ENCODE results near the gene WFDC5. TPM values are rescaled to one million over a fixed set of nuclear protein-coding genes. Genes with fewer than 3 reads are reported as not detected.
"Not testable (repeated sequence)": the region's sequence is repeated elsewhere in the genome, so short reads cannot be mapped to it uniquely, and the experiment has no call there.

Gene WFDC5
- total RNA-seq, 1 experiment from 2014 or later = not detected

GRCh38 chr20:45064812-45065211, 50.2 kb downstream of the WFDC5 start:
- Histone ChIP-seq H3K4me3 (ENCODE audit: insufficient read depth, low read depth, low read length) (no peak overlapping the region), H3K36me3 (replicated peaks; ENCODE audit: control insufficient read depth, insufficient read depth, low read length) (no peaks in the 10 kb centered on the region), H3K27me3 (ENCODE audit: control insufficient read depth, insufficient read depth, low read length) (no peaks in the 10 kb centered on the region)
- DNase-seq = no peak

DNA sequence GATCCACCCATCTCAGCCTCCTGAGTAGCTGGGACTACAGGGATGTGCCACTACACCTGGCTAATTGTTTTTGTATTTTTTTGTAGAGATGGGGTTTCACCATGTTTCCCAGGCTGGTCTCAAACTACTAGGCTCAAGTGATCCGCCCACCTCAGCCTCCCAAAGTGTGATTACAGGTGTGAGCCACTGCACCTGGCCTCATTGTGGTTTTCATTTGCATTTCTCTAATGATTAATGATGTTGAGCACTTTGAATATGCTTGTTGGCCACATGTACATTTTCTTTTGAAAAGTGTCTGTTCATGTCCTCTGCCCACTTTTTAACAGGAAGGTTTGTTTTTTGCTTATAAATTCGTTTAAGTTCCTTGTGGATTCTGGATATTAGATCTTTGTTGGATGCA, 51.9 kb downstream of the WFDC5 start:
- not testable (repeated sequence) for H3K36me3 ChIP-seq (replicated peaks; ENCODE audit: control insufficient read depth, insufficient read depth, low read length); H3K4me3 ChIP-seq (ENCODE audit: insufficient read depth, low read depth, low read length); H3K27me3 ChIP-seq (ENCODE audit: control insufficient read depth, insufficient read depth, low read length); DNase-seq

- Histone ChIP-seq H3K36me3 (replicated peaks; ENCODE audit: control insufficient read depth, insufficient read depth, low read length) (peaks cover 2% of the 10 kb centered on the region; the same call in 1 of the 2 replicates), H3K27me3 (ENCODE audit: control insufficient read depth, insufficient read depth, low read length) (no peaks in the 10 kb centered on the region), H3K4me3 (ENCODE audit: insufficient read depth, low read depth, low read length) (no peak overlapping the region)
- DNase-seq = no peak
Measured at GRCh38 chr20:45061244-45061643, 53.7 kb downstream of the WFDC5 start.

DNA sequence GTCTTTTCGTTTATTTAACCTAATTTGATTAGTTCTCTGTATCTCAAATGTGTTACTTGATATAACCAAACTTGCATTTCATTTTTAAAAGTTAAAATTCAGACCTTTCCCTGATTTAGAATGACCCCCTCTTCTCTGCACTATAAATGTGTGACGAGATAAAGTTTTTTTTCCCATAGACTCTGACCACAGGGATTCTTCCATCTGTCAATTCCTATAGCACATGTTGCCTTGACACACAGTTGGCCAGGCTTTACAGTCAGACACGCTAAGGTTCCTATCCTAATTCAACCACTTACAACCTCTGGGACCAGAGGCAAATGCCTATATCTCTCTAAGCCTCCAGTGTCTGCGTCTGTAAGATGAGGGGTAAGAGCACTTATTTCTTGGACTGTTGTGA, 54.7 kb downstream of the WFDC5 start:
- Histone ChIP-seq H3K36me3 (replicated peaks; ENCODE audit: control insufficient read depth, insufficient read depth, low read length) (peaks cover 2% of the 10 kb centered on the region; the same call in 1 of the 2 replicates), H3K27me3 (ENCODE audit: control insufficient read depth, insufficient read depth, low read length) (no peaks in the 10 kb centered on the region), H3K4me3 (ENCODE audit: insufficient read depth, low read depth, low read length) (no peak overlapping the region)
- DNase-seq = no peak

Other genes with a start within 250 kb of the WFDC5 start
- 64.8 and 69.2 TPM in 2 replicates for gene YWHAB, start 229.5 kb downstream of the WFDC5 start, total RNA-seq (2014; rRNA removed; shearing (Covaris generic))
- gene PABPC1L, start 205.1 kb downstream of the WFDC5 start, total RNA-seq (2014; rRNA removed; shearing (Covaris generic)) = 17.8 and 23.8 TPM in 2 replicates
- gene TOMM34, start 154.8 kb downstream of the WFDC5 start, total RNA-seq (2014; rRNA removed; shearing (Covaris generic)) = 45.3 and 49.4 TPM in 2 replicates
- gene STK4, start 148.7 kb downstream of the WFDC5 start, total RNA-seq (2014; rRNA removed; shearing (Covaris generic)) = 15.6 and 23.2 TPM in 2 replicates
- 0.18 and 0.59 TPM in 2 replicates for gene KCNS1, start 14.0 kb downstream of the WFDC5 start, total RNA-seq (2014; rRNA removed; shearing (Covaris generic))
- not detected in 2 replicates for gene WFDC12, start 9.3 kb upstream of the WFDC5 start, total RNA-seq (2014; rRNA removed; shearing (Covaris generic))
- gene PI3, start 59.7 kb upstream of the WFDC5 start, total RNA-seq (2014; rRNA removed; shearing (Covaris generic)) = not detected in 2 replicates
- gene SEMG1, start 91.9 kb upstream of the WFDC5 start, total RNA-seq (2014; rRNA removed; shearing (Covaris generic)) = 0.31 and 0.81 TPM in 2 replicates
- not detected in 2 replicates for gene SEMG2, start 106.2 kb upstream of the WFDC5 start, total RNA-seq (2014; rRNA removed; shearing (Covaris generic))
- gene SLPI, start 139.4 kb upstream of the WFDC5 start, total RNA-seq (2014; rRNA removed; shearing (Covaris generic)) = not detected in 2 replicates
- gene RBPJL, start 191.7 kb upstream of the WFDC5 start, total RNA-seq (2014; rRNA removed; shearing (Covaris generic)) = not detected in 2 replicates
- gene MATN4, start 193.1 kb upstream of the WFDC5 start, total RNA-seq (2014; rRNA removed; shearing (Covaris generic)) = 0.14 and 0.67 TPM in 2 replicates
- gene SDC4, start 233.2 kb upstream of the WFDC5 start, total RNA-seq (2014; rRNA removed; shearing (Covaris generic)) = 47.3 and 56.1 TPM in 2 replicates
- 11.8 and 22.8 TPM in 2 replicates for gene SYS1, start 248.0 kb upstream of the WFDC5 start, total RNA-seq (2014; rRNA removed; shearing (Covaris generic))

Data from H7 (cell line).